Mesodermal cell (in vitro differentiated cells): ENCODE data around the gene NUDT8.
"Not testable (repeated sequence)": the region's sequence is repeated elsewhere in the genome, so short reads cannot be mapped to it uniquely, and the experiment has no call there.

Experiments
- H3K27ac ChIP-seq: 2 replicates; pipeline ENCODE4 v1.7.0; 2013; ENCODE audit warnings: mild to moderate bottlenecking, low read depth, low read length, moderate library complexity; ENCODE audit not compliant: severe bottlenecking
- H3K36me3 ChIP-seq: 2 replicates; pipeline ENCODE4 v1.7.1; 2013; ENCODE audit warnings: mild to moderate bottlenecking, low read length, moderate library complexity; ENCODE audit not compliant: control insufficient read depth, insufficient read depth
- H3K4me1 ChIP-seq: one replicate; pipeline ENCODE4 v1.7.1; 2013; ENCODE audit warnings: mild to moderate bottlenecking, low read length; ENCODE audit not compliant: insufficient read depth, control insufficient read depth, poor library complexity, severe bottlenecking
- H3K4me3 ChIP-seq: 2 replicates; pipeline ENCODE4 v1.7.0; 2013; ENCODE audit warnings: low read length, control low read depth, mild to moderate bottlenecking; ENCODE audit not compliant: insufficient read depth, poor library complexity, severe bottlenecking; ENCODE audit errors: extremely low read depth
- H3K9me3 ChIP-seq: 2 replicates; pipeline ENCODE4 v1.7.1; 2013; ENCODE audit warnings: mild to moderate bottlenecking, low read length, moderate library complexity; ENCODE audit not compliant: control insufficient read depth
- WGBS, 2 experiments: methylation state at CpG; one replicate each; pipeline ENCODE4 v1.1.5; 2013; ENCODE audit warnings: missing lambda C conversion rate in 2 of 2; ENCODE audit not compliant: insufficient coverage in 2 of 2; 5-methylcytosine and 5-hydroxymethylcytosine counted together

The NUDT8 gene

DNA sequence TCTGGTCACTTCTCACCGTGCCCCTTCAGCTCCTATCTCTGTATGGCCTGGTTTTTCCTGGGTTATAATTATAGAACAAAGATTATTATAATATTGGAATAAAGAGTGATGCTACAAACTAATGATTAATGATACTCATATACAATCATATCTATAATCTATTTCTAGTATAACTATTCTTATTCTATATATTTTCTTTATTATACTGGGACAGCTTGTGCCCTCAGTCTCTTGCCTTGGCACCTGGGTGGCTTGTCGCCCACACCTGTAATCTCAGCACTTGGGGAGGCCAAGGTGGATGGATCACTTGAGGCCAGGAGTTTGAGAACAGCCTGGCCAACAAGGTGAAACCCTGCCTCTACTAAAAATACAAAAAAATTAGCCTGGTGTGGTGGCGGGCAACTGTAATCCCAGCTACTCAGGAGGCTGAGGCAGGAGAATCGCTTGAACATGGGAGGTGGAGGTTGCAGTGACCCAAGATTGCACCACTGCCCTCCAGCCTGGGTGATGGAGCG lies 30.0 kb upstream of the NUDT8 start:
- not testable (repeated sequence) for H3K4me1 ChIP-seq, H3K27ac ChIP-seq, H3K4me3 ChIP-seq, H3K36me3 ChIP-seq
- 80% methylated on average over 1 of the region's 5 CpGs; no CpG with 5 or more reads in 1 of the 2 experiments for WGBS, 2 experiments
- peaks cover 14% of the 10 kb centered on the region for H3K9me3 ChIP-seq

GRCh38 chr11:67657300-67657699 lies 27.6 kb upstream of the NUDT8 start:
- no peaks in the 10 kb centered on the region for H3K36me3 ChIP-seq
- H3K27ac ChIP-seq, result no peak overlapping the region
- WGBS, 2 experiments, result 56 to 83% methylated on average over 1 to 3 of the region's 3 CpGs
- no peak overlapping the region for H3K4me3 ChIP-seq
- H3K9me3 ChIP-seq, result peaks cover 14% of the 10 kb centered on the region
- H3K4me1 ChIP-seq, result no peaks in the 10 kb centered on the region

GRCh38 chr11:67656278-67656922 lies 26.7 kb upstream of the NUDT8 start:
- Histone ChIP-seq H3K4me3 (no peak overlapping the region), H3K36me3 (no peaks in the 10 kb centered on the region), H3K9me3 (peaks cover 14% of the 10 kb centered on the region), H3K4me1 (no peaks in the 10 kb centered on the region), H3K27ac (no peak overlapping the region)
- WGBS, 2 experiments, result 75 to 92% methylated on average over 2 to 4 of the region's 4 CpGs

DNA sequence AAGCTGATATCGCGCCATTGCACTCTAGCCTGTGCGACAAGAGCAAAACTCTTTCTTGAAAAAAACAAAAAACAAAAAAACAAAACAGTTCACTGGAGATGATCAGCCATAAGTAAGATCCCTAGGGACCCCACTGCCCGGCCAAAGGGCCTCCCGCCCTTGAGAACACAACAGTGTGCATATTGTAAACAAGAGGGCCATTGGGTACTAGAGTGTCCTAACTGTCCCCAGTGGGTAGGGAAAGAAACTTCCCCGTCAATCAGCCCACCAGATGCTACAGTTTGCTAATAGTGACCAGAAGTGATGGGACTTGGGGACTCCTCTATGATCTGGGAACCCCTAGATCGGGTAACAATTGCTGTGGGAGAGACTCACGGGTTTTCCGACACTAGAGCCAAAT lies 24.5 kb upstream of the NUDT8 start:
- Histone ChIP-seq H3K27ac (no peak overlapping the region), H3K4me1 (no peaks in the 10 kb centered on the region), H3K36me3 (no peaks in the 10 kb centered on the region), H3K4me3 (no peak overlapping the region), H3K9me3 (peaks cover 14% of the 10 kb centered on the region)
- WGBS, 2 experiments, result 67 to 79% methylated on average over 6 to 9 of the region's 9 CpGs

DNA sequence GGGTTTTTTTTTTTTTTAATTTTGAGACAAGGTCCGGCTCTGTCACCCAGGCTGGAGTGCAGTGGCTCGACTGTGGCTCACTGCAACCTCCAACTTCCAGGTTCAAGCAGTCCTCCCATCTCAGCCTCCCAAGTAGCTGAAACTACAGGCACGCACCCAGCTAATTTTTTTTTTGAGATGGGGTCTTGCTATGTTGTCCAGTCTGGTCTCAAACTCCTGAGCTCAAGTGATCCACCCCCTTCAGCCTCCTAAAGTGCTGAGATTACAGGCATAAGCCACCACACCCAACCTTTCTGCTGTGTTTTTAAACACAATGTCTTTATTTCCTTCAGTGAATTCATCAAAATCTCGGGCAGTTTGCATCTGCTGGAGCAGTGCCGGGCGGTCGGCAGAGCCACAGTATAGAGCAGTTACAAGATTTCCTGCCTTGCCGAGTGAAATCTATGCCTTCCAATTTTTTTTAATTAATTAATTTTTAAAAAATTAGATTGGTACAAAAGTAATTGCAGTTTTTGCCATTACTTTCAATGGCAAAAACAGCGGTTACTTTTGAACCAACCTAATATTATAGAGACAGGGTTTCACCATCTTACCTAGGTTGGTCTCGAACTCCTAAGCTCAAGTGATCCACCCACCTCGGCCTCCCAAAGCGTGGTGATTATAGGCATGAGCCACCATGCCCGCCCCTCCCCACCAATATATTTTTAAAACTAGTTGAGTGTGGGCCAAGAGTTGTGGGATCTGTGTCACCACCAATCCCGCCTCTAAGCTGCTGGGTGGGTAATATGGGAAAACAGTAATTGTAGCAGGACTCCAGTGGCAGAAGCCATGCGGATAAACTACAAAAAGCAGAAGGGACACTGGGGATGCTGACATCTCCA lies 23.5 kb upstream of the NUDT8 start:
- 83 to 100% methylated on average over 2 to 3 of the region's 15 CpGs for WGBS, 2 experiments
- H3K4me3 ChIP-seq, result no peak overlapping the region
- peaks cover 14% of the 10 kb centered on the region for H3K9me3 ChIP-seq
- no peaks in the 10 kb centered on the region for H3K4me1 ChIP-seq
- no peaks in the 10 kb centered on the region for H3K36me3 ChIP-seq
- H3K27ac ChIP-seq, result no peak overlapping the region

- WGBS, 2 experiments, result 60 to 90% methylated on average over 6 to 7 of the region's 13 CpGs
- no peaks in the 10 kb centered on the region for H3K36me3 ChIP-seq
These were observed 22.4 kb upstream of the NUDT8 start for GRCh38 chr11:67651976-67652781.

DNA sequence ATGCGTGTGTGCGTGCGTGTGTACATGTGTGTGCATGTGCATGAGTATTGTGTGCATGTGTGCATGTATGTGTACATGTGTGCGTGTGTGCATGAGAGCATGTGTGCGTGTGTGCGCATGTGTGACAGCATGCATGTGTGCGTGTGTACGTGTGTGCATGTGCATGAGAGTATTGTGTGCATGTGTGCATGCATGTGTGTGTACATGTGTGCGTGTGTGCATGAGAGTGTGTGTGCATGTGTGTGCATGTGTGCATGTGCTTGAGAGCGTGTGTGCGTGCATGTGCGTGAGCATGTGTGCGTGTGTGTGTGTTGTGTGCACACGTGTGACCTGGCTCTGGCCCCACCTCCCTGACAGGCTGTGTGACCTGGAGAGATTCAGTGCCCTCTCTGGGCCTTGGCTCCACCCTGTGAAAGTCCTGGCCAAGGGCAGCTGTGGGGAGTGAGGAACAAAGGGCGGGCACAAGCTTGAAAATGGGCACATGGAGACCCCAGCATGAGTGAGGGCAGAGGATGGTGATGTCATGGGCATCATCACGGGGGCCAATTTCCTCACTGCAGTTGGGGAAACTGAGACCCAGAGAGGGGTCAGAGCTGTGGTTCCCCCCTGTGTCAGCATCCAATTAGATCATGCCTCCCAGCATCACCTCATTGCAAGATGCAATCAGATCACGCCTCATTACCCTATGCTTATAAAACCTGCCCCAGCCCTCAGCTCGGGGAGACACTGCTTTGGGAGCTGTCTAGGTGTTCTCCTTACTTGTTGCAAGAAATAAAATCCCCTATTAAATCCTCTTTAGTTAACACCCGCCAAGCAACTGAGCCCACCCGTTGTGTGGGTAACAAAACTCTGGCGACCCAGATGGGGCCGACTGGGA lies 20.1 kb upstream of the NUDT8 start:
- Histone ChIP-seq H3K4me3 (no peak overlapping the region), H3K36me3 (no peaks in the 10 kb centered on the region), H3K9me3 (no peaks in the 10 kb centered on the region), H3K27ac (no peak overlapping the region), H3K4me1 (no peaks in the 10 kb centered on the region)
- WGBS, 2 experiments, result 93% methylated on average over 20 to 21 of the region's 22 CpGs

More at GRCh38 chr11:67651976-67652781, 22.4 kb upstream of the NUDT8 start:
- no peaks in the 10 kb centered on the region for H3K4me1 ChIP-seq
- H3K27ac ChIP-seq, result no peak overlapping the region
- H3K9me3 ChIP-seq, result peaks cover 7% of the 10 kb centered on the region
- H3K4me3 ChIP-seq, result no peak overlapping the region

DNA sequence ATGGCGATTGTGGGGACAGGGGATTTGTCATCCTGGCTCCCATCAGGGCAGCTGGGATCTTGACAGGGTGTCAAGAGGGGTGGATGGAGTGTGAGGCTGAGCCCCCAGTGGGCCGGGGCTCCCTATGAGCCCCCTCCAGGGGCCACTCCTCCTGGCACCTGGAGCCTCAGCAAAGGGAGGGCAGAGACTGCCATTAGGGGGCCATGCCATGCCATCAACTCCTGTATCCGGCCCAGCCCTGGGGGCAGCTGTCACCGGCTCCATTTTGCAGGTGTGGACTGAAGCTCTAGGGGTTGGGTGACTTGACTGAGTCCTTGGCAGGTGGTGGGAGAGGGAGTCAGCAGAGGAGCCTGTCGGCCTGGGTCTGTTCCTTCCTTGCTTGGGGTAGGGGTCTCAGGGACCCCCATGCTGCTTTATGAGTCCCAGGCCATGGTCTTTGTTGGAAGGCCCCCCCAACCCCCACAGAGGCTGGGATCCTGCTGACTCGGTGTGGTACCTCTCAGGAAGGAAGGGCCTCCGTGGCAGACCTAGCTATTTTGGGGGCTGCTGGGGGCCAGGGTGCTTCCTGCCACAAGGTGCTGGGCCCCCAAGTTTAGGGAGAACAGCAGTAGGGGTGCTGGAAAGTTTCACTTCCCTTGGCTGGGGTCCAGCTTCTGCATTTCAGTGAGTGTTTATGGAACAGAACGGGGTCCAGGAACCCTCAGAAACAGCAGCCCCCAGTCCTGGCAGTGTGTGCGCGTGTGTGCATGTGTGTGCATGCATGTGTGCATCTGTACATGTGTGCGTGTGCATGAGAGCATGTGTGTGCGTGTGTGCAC lies 19.3 kb upstream of the NUDT8 start:
- H3K9me3 ChIP-seq, result no peaks in the 10 kb centered on the region
- WGBS, 2 experiments, result 91 to 92% methylated on average over 9 to 11 of the region's 12 CpGs
- no peak overlapping the region for H3K4me3 ChIP-seq
- H3K36me3 ChIP-seq, result no peaks in the 10 kb centered on the region
- no peaks in the 10 kb centered on the region for H3K4me1 ChIP-seq
- H3K27ac ChIP-seq, result no peak overlapping the region

DNA sequence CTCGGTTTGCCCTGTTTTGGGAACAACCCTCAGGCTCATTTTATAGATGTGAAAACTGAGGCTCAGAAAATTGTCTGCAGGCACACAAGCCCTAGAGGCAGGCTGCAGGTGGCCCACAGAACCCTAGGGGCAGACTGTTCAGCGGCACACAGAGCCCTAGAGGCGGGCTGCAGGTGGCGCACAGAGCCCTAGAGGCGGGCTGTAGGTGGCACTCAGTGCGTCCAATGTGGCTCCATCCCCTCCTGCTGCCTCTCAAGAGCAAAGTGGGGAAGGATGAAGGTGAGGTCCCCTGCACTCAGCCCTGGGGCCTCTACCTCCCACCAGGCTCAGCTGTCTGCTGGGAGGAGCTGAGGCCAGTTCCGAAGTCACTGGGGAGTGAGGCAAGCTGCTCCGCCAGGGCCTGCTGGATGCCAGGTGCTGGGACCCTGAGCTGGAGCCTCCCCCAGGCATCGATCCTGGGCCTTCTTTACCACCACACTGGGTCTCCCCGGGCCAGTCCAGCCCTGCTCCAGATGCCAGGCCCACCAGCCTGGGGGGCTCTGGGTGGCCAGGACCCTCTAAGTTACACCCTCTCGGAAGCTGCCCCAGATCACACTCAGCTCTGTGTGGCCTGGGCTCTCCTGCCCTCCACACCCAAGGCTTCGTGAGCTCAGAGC lies 18.5 kb upstream of the NUDT8 start:
- H3K27ac ChIP-seq, result no peak overlapping the region
- H3K9me3 ChIP-seq, result no peaks in the 10 kb centered on the region
- no peaks in the 10 kb centered on the region for H3K36me3 ChIP-seq
- no peaks in the 10 kb centered on the region for H3K4me1 ChIP-seq
- 61 to 86% methylated on average over 6 to 8 of the region's 12 CpGs for WGBS, 2 experiments
- no peak overlapping the region for H3K4me3 ChIP-seq
